AG04450 (cell line): ENCODE results near the gene FPGS. TPM values are rescaled to one million over a fixed set of nuclear protein-coding genes. Genes with fewer than 3 reads are reported as not detected.

ENCODE experiments used
- CTCF ChIA-PET: fragments of 300-600, 350-600 bp; formaldehyde crosslinking; extraction: SDS; loops from one replicate; lab custom pipeline; 2022; ENCODE audit warnings: antibody characterized with exemption, inconsistent platforms; lab: Charles Lee
- POLR2A ChIA-PET: fragments of 350-600 bp; formaldehyde crosslinking; extraction: SDS; loops from one replicate; lab custom pipeline; 2021; ENCODE audit warnings: antibody characterized with exemption, inconsistent platforms; lab: Yijun Ruan, JAX
- DNase-seq: peaks from one replicate; pipeline ENCODE4 v3.0.0-alpha.2; 2011; ENCODE audit warnings: low read depth, low spot score
- H3K27ac ChIP-seq: one replicate; pipeline ENCODE4 v1.5.1; 2012; ENCODE audit warnings: low read depth, low read length, control low read depth
- H3K27me3 ChIP-seq: one replicate; pipeline ENCODE4 v1.6.0; 2012; ENCODE audit warnings: low read length; ENCODE audit not compliant: control insufficient read depth, insufficient read depth
- H3K4me3 ChIP-seq: 2 replicates; pipeline ENCODE4 v1.5.1; 2011; ENCODE audit warnings: mild to moderate bottlenecking, low read depth, low read length, control low read depth
- H3K9me3 ChIP-seq: 2 replicates; pipeline ENCODE4 v1.5.1; 2012; ENCODE audit warnings: low read length; ENCODE audit not compliant: control insufficient read depth, insufficient read depth
- polyA plus RNA-seq: library from polyadenylated mRNA; depleted of rRNA; stranded (reverse); fragments of >200 nt; gene quantifications from 2 replicates; pipeline ENCODE4 v1.2.3, GENCODE V29; 2011
- TF ChIP-seq, protein P1 (sequence below): IDR thresholded peaks from 2 replicates; pipeline ENCODE4 v1.5.1; 2011; ENCODE audit warnings: low read depth, low read length, control low read depth, inconsistent platforms

Gene FPGS
- polyA plus RNA-seq, 1 experiment = 24.8 TPM

GRCh38 chr9:127817881-127818434 is 15.3 kb downstream of the FPGS start:
- POLR2A ChIA-PET = interaction anchor here (0.5 to 1.1 kb wide), 2 partner anchors 16 to 19 kb away, joined by 3 read pairs; partner anchors contain the start of gene FPGS
- Histone ChIP-seq H3K27ac (no peak overlapping the region), H3K9me3 (no peaks in the 10 kb centered on the region; the same call in 1 of the 2 replicates), H3K27me3 (no peaks in the 10 kb centered on the region), H3K4me3 (no peak overlapping the region)
- DNase-seq = no peak
- TF ChIP-seq, protein P1, sequence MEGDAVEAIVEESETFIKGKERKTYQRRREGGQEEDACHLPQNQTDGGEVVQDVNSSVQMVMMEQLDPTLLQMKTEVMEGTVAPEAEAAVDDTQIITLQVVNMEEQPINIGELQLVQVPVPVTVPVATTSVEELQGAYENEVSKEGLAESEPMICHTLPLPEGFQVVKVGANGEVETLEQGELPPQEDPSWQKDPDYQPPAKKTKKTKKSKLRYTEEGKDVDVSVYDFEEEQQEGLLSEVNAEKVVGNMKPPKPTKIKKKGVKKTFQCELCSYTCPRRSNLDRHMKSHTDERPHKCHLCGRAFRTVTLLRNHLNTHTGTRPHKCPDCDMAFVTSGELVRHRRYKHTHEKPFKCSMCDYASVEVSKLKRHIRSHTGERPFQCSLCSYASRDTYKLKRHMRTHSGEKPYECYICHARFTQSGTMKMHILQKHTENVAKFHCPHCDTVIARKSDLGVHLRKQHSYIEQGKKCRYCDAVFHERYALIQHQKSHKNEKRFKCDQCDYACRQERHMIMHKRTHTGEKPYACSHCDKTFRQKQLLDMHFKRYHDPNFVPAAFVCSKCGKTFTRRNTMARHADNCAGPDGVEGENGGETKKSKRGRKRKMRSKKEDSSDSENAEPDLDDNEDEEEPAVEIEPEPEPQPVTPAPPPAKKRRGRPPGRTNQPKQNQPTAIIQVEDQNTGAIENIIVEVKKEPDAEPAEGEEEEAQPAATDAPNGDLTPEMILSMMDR = no peak
- CTCF ChIA-PET = interaction anchor here (0.9 kb wide), 1 partner anchor 103 kb away, joined by 3 read pairs; no protein-coding TSS in a partner anchor

GRCh38 chr9:127818574-127818973 is 15.9 kb downstream of the FPGS start:
- ChIA-PET CTCF (no interaction called here), POLR2A (interaction anchor here (0.5 to 1.2 kb wide), 4 partner anchors 10 to 35 kb away, joined by 3 to 5 read pairs (median 3); partner anchors contain the start of gene FPGS)
- no peak overlapping the region for H3K27ac ChIP-seq
- no peaks in the 10 kb centered on the region; the same call in 1 of the 2 replicates for H3K9me3 ChIP-seq
- TF ChIP-seq, protein P1 = no peak
- no peak overlapping the region for H3K4me3 ChIP-seq
- DNase-seq = no peak
- no peaks in the 10 kb centered on the region for H3K27me3 ChIP-seq

DNA sequence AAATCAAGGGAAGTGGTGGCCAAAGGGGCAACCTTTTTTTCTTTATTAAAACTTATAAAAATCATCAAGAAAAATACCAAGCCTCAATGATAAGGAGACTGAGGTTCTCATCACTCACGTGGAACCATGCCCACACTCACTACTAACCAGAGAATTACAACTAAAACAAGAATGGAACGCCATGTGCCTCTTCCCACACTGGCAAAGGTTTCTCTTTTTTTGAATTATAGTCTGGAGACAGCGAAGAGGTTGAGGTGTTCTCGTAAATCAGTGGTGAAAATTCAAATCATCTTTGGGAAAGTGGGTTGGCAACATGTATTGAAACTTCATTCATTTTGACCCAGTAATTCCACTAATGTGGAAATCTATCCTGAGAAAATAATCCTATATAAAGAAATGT is 19.4 kb downstream of the FPGS start:
- ChIA-PET CTCF (no interaction called here), POLR2A (no interaction called here)
- Histone ChIP-seq H3K9me3 (no peaks in the 10 kb centered on the region), H3K27ac (no peak overlapping the region), H3K27me3 (no peaks in the 10 kb centered on the region), H3K4me3 (no peak overlapping the region)
- TF ChIP-seq, protein P1 = no peak
- DNase-seq = no peak

DNA sequence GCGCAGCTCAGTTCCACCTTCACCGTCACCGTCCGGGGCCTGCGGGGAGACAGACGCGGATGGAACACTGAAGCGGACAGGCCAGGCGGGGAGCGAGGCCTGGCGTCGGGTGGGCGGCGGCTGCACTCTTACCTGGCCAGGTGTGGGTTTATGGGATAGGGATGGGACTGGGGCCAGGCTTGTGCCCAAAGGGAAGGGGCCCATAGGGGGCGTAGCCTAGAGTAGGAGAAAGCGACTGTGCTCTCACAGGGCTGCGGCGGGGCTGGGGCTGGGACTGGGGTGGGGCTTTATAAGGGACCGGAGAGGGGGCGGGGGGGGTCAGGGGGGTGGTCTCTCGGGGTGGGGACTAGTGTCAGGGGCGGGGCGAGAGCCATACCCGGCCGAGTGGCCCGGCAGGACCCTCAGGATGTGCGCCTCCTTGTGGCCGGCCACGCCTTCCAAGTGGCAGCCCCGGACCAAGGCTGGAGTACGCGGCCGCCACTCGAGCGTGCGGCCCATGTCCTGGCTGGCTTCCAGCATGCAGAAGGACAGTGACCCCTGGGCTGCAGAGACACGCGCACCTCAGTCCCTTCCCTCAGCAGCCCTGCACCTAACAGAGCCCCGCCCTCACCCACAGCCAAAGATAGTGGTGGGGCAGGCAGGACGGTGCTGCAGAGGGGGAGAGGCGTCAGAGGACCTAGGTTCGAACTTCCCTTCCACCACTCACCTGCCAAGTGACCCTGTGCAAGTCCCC is 22.8 kb downstream of the FPGS start:
- DNase-seq = no peak
- ChIA-PET POLR2A (no interaction called here), CTCF (interaction anchor here (0.5 to 1.2 kb wide), 2 partner anchors 12 to 45 kb away, joined by 4 to 7 read pairs; no protein-coding TSS in a partner anchor)
- Histone ChIP-seq H3K27me3 (no peaks in the 10 kb centered on the region), H3K9me3 (no peaks in the 10 kb centered on the region), H3K4me3 (no peak overlapping the region), H3K27ac (no peak overlapping the region)
- TF ChIP-seq, protein P1 = 0 out of 2 replicates have a peak, but pooled peaks have one; percentile 16

- Histone ChIP-seq H3K9me3 (no peaks in the 10 kb centered on the region), H3K27me3 (no peaks in the 10 kb centered on the region), H3K4me3 (no peak overlapping the region), H3K27ac (no peak overlapping the region)
- TF ChIP-seq, protein P1 = no peak
- ChIA-PET CTCF (no interaction called here), POLR2A (no interaction called here)
- DNase-seq = no peak
Measured at GRCh38 chr9:127826253-127826913, 23.7 kb downstream of the FPGS start.
